ENCODE measurements around the gene OR10J1.

GRCh38 chr1:159443066-159443750, 3.7 kb downstream of the OR10J1 start:
- no peak for TF ChIP-seq POLR2A (IDR thresholded peaks at IDR 0.05; ENCODE audit: low read depth, low read length)
- TF ChIP-seq POLR2AphosphoS5 (IDR thresholded peaks at IDR 0.05; ENCODE audit: low read depth, low read length): no peak
- no peak for TF ChIP-seq SPI1 (IDR thresholded peaks at IDR 0.05; ENCODE audit: low read depth, low read length)
- TF ChIP-seq TAF1 (IDR thresholded peaks at IDR 0.05; ENCODE audit: low read depth, low read length): no peak
- no peak for TF ChIP-seq PAX5 (IDR thresholded peaks at IDR 0.05; ENCODE audit: insufficient read depth, low read length, severe bottlenecking)

All from GM12891 (cell line).